Mucosa of gallbladder (tissue), 1 donor: ENCODE measurements around the gene LRRFIP1. TPM values are rescaled to one million over a fixed set of nuclear protein-coding genes. Genes with fewer than 3 reads are reported as not detected.
"Not testable (repeated sequence)": the region's sequence is repeated elsewhere in the genome, so short reads cannot be mapped to it uniquely, and the experiment has no call there.

Source experiments
- DNase-seq: peaks from one replicate; pipeline ENCODE4 v3.0.0-alpha.2; 2020; ENCODE audit warnings: low spot score
- total RNA-seq: library from RNA; stranded (reverse); gene quantifications from one replicate; pipeline ENCODE4 v1.2.1, GENCODE V29; 2021
- donor health status: DM: no; HTN: no; CAD: no.

The LRRFIP1 gene
- total RNA-seq, 1 donor from 2014 or later = 104 TPM

DNA sequence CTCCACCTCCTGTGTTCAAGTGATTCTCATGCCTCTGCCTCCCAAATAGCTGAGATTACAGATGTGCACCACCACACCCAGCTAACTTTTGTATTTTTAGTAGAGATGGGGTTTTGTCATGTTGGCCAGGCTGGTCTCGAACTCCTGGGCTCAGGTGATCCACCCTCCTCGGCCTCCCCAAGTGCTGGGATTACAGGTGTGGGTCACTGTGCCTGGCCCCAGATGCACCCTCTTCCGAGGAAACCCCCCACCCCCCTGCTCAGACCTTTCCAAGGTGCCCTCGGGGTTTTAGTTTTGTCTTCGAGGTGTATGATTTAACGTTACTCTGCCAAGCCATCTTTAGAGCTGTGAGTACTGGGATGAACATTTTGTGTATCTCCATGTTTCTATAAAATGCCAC is 61.2 kb downstream of the LRRFIP1 start:
- DNase-seq = not testable (repeated sequence)

DNA sequence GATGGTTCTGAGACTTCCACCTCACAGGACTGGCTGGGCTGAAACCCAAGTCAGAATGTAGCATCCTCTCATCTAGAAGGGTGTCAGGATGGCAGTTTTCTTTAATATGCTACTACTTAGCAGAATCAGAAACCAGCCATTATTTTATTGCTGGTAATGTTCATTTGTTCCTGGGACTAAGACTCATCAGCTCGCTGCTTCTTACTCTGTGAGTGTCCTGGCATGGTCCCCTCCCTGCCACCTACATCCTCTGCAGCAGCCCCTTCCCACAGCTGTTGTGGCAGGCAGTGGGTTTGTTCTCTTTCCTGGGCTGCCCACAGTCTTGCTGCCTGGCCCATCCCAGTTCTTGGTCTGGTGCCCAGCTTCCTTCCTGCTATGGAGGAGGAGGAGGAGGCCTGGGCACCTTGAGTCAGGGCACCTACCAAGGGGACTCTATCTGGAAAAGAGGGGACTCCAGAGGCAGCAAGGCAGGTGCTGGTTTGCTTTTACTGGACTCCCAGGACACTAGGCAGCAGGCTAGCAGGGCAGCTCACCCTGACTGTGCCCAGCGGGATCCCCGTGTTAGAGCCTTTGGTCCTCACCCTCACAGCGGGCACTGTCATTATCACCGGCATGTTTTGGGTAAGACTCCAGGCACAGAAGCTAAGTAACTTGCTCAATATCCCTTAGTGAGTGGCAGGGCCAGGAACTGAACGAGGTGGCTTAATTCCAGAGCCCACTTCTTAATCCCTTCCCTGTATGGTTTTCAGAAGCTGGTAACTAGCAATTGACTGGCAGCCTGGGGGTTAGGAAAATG is 62.1 kb downstream of the LRRFIP1 start:
- no peak for DNase-seq

DNA sequence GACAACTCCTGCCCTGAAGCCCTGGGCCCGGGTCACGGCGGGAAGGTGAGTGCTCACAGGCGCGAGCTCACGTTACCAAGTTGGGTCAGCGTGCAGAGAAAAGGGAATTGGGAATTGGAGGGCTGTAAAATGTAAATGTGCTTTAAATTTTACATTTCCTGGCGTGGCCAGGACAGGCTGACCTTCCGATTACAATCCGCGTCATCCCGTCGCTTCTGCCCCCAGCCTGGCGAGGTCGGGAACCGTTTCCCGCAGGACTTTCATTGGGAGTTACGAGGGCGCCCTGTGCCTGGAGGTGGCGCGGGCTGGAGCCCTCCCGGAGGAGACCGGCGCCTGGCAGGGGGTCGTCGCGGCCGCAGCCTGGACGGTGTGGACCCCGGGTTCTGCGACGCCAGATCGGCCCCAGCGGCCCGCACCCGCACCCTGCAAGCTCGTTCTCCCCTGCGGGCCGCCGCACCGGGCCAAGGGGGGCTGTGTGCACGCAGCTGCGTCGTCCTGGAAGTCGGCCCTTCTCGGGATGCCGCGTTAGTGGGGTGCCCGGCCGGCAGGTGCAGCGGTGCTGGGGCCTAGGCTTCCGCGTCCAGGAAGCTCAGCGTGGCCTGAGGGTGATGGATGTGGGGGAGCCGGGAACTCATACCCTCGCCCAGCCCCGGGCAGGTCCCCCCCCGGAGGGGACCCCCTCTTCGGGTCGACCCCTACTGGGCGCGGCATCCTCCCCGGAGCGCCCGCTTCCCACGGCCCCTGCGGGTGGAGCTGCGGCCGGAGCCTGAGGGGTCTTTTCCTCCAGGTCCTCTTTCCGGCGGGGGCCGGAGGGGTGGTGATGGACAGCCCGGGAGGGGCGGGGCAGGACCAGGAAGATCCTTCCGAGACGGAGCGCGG is 63.9 kb downstream of the LRRFIP1 start:
- DNase-seq = no peak

DNA sequence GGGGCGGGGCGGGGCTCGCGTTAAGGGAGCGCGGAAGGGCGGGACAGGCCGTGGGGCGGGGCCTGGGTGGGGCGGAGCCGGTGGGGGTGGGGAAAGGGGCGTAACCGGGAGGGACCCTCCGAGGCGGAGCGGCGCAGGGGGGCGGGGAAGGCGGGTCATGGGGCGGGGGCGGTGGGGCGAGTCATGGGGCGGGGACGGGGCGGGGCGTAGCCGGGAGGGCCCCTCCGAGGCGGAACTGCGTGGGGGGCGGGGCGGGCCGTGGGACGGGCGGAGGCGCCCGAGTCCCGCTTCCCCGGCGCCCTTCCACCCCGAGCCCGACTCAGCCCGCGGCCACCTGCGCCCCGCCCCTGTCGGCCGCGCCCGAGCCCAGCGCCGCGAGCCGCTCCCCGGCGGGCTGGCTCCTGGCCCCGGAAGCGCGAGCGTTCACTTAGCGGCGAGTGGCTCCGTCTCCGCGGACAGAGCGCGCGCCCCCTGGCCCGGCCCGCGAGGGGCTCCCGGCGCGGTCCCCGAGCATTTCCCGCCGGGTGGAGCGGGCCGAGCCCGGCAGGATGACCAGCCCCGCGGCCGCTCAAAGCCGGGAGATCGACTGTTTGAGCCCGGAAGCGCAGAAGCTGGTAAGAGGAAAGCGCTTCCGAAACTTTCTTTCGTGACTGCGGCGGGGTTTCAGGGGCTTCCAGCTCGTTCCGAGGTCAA is 64.7 kb downstream of the LRRFIP1 start:
- DNase-seq = peak; percentile 97

DNA sequence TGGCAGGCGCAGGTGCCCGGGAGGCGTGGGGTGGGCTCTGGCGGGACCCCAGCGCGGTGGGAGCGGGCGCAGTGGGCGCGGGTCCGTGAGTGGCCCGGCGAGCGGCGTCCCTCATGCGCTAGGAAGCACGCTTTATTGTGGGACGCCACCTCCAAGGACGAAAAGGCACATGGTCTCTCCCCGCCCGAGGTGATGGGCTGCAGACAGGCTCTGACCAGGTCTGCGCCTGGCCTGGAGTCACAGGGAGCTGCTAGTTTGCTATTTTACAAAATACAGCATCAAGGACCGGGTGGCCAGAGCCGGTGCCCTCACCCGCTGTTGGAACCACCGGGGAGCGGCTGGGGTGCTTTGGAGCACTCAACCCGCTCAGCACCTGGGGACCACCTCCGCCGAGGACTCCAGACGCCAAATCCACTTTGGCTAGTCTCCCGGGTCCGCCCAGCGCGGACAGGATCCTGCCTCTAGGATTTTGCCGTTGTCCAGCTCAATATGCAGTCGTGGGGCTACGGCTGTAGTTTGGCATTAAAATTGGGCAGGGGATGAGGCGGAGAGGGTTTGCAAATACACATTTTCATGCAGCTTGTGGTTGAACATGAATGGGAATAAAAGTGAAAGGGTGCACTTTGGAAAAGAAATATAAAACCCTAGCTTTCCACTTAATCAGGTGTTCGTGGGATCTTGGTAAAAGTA is 65.4 kb downstream of the LRRFIP1 start:
- DNase-seq = no peak

DNA sequence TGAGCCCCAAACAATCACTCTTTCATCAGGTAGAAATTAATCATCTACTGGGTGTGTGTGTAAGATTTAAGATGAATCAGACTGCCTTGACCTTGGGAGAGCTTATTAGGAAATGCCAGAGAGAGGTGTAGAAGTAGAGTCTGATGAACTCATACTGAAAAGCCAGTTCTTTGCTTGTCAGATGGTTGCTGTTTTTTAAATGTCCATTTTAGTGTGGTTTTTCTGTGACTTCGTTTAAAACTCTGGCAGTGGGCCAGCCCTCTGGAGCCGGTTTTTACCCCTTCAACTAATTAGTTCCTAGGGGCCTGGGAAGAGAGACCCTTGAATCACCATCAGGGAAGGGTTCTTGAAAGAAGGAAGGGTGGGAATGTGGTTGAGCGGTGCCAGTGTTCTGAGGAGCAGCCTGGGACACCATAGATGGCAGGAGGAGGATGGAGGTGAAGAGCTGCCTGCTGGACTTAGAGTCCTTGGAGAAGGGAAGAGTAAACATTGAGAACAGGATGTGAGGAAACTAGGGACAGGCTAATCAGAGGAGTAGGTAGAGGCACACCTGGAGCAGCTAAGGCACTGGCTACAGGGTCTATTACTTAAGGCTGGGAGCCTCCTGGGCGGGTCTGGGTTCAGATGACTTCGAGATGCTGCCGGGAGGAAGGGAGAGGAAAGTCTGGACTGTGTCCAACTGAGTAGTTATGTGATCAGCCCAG is 66.1 kb downstream of the LRRFIP1 start:
- DNase-seq = no peak

DNA sequence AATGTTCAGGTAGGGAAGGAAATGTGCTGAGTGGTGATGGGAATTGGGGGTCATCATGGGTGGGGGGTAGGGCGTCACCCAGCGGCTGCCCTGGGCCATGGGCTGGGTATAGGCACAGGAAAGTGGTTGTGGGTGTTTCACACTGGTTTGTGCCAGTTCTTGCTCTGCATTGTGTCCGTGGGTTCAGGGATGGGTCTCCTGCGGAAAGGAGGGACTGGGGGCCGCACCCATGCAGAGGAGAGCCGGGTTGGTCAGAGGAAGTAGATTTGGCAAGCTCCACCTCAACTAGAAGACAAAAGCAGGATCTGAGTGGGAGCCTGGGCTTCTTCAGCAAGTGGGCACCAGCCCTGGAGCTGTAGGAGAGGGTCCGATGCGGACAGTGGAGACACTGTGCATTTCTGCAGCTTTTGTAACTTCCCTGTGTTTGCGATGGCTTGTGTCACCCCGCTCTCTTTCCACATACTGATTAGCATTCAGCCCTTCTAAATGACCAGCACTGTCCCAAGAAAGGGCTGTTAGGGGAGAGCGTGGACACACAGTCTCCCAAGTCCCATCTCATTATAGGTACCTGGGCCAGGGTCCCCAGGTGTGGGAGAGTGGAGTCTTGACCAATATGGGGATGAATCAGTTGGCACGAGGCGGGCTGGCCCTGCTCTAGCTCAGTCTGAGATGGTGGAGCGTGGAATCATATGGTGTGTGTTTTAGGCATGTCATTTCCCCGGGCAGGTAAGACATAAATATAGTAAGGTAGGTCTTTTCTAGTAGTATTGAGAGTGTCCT is 67.2 kb downstream of the LRRFIP1 start:
- no peak for DNase-seq

DNA sequence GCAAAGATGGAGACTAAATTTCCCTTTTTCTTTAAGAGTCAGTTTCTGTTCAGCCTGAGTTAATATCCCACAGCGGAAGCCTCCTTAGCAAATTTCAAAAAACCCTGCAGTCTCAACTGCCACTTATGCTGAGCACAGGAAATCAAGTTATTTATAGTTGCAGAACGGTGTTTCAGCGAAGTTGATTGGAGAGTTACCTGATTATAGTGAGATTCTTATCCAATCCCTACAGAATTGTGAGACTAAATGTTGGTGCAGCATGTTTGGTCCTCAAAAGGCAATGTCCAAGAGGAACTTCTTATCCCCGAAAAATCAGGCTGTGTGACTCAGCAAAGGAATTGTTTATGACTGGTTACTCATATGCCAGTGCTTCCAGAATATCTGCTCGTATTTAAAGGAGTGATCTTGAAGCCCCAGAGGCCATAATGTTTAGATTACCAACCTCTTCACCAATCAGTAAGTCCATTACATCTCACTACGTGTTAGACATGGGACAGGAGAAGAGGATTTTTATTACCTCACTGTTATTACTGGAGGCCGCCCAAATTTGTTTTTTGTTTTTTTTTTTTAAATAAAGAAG is 67.9 kb downstream of the LRRFIP1 start:
- no peak for DNase-seq

DNA sequence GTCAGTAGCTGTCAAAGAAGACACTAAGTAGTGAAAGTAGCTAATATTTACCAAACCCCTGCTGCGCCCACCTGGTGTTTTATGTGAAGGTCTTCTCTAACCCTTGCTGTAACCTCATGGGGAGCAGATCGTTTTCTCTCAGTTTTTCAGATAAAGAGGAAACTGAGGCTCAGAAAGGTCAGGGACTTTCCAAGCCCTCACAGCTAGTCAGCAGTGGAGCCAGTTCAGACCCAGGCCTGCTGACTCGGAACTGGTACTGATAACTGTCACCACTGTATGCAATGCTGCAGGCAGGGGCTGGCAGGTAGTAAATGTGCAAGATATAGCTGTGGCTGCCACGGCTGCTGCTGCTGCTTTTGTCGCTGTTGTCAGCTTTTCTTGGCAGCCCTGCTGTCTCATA is 69.1 kb downstream of the LRRFIP1 start:
- no peak for DNase-seq

DNA sequence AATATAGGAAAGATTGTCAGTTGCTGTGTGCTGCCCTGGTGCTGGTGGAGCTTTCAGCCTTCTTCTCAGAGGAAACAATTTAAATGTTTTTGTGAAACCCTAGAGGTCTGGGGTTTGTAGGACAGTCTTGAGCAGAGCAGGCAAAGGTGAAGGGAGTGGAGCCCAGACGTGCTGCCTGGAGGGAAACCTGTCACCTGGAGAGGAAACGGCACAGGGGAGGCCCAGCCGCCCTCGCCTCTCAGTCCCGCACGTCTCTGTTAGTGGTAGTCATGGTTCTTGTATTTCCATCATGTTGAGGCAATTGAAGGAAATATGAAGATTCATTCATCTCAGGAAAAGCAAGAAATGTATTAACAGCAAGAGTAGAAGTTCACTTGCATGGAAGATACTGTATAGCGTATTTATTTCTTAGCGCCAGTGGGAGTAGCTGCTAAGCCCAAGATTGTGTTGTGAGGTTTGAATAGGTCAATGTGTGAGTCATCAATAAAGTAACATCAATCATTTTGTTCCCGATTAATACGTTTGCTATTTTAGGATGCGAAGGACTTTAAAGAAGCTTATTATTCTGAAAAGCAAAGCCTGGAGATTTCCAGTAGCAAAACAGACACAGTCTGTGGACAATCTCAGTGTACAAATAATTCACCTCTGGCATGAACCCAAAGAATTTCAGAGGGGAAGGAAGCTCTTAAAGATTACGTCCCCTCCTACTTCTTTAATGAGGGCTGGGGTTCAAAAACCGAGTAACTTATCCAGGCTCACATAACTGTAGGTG is 70.4 kb downstream of the LRRFIP1 start:
- no peak for DNase-seq

DNA sequence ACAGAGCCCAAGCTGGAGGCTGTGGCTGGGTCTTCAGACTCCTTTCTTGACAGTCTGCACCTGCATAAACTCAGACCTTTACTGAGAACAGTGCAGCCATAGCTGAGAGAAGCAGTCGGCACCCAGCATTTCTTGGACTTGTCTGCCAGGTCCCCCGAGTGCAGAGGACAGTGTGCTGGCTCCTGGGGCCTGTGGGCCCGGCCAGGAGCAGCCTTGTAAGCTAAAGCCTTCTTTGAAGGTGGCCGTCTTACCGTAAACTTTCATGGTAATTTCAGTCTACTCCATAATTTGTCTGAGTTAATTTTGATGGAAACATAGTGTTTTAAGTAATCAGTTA is 70.9 kb downstream of the LRRFIP1 start:
- no peak for DNase-seq

DNA sequence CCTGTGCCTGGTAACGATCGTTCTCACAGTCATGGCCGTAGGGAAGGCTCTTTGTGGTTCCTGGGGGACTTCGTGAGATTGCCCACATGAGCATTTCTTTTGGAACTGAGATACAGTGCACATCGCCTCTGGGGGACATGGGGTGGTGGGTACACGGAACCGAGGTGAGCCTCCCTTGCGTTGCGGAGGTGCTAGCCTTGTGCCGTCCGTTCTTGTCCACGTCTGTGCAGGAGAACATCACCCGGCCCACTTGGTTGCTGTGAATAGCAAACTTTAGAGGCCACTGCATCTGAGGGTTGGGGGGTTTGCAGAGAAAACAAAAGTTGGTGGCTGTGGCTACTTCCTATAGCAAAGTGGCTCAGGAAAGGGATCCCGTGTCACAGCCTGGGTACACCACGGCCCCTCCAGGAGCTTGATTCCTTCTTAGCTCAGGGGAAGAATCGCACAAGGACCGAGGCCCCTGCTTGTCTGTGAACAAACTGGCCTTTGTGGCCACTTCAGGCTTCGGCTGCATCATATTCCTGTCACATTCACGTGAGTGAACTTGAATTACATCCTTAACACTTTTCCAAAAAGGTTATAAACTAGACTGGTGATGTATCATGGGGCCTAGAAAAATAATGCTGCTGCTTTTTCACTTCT is 72.6 kb downstream of the LRRFIP1 start:
- DNase-seq = no peak

DNA sequence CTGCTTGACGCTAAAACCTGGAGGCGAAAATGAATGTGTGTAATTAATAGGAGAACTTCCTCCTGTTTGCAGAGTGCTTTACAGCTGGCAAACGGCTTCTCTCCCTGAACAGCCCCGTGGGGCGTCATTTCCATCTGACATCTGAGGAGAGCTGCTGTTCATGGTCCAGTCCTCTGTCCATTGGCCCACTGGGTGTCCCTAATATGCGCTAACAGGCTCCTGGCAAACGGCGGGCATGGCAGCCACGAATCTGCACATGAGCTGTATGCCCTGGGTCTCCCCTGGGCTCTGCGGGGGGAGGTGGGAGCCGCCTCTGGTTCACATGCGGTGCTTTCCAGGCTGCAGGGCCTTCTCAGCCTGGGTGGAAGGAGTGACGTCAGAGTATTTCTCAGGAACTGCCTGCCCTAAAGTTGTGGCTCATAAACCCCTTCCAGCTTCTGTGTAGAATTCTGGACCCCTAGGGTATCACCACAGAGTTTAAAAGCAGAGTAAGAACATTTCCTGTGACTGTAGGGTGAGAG is 73.2 kb downstream of the LRRFIP1 start:
- no peak for DNase-seq

DNA sequence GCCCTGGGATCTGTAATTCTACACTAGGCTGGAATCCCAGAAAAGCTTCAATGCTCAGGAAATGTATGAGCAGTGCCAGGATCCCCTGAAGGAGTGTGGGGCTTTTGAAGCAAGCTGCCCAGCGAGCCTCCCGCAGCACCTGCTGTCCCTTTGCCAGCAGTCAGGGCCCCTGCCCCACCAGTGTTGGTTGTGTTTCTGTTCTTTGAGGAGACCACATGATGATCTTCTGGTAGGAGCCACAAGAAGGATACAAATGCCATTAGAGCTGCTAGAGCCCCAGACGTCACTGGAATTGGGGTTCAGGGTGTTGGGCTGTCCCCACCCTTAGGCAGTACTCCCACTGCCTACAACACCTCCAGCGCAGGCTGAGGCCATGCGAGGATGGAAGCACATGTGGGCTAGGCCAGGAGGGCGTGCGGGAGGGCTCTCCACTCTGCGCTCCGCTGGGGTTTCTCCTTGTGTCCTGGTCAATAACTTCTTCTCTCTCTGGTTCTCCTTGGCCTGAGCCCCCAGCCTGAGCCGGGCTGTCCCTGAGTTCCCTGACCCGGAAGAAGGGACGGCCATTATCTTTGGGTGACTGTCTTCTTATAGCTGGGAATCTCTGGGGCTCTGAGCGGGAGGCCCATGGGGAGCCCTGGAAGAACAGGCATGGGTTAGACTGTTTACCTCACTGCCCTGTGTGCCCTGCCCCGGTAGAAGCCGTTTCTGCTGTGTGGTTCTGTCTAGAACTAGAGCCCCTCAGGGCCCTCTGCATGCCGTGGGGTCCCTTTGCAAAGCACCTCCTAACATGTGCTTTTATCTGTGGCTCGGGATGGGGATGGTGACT is 73.9 kb downstream of the LRRFIP1 start:
- DNase-seq = no peak

DNA sequence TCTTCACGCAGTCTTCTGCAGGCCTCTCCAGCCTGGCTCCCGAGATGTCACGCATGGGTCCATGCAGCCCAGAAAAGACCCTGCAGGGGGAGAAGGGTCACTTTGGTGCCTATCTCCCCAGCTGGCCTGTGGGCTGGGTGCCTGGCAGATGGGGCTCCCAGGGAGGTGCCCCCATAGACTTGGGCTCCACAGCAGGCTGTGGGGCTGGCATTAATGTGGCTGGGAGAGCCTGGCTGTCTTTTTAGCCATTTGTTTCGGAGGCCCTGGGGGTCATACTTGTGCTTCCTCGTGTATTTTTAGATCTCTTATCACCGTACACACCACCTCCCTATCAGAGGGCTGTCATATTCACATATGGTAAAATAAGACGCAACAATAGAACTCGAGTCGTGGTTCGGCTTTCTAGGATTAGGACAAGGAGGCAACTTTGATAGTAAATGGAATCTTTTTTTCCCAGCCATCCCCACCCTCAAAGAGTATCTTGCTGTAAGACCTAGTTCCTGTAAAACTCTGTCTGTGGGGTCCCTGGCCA is 74.5 kb downstream of the LRRFIP1 start:
- no peak for DNase-seq

DNA sequence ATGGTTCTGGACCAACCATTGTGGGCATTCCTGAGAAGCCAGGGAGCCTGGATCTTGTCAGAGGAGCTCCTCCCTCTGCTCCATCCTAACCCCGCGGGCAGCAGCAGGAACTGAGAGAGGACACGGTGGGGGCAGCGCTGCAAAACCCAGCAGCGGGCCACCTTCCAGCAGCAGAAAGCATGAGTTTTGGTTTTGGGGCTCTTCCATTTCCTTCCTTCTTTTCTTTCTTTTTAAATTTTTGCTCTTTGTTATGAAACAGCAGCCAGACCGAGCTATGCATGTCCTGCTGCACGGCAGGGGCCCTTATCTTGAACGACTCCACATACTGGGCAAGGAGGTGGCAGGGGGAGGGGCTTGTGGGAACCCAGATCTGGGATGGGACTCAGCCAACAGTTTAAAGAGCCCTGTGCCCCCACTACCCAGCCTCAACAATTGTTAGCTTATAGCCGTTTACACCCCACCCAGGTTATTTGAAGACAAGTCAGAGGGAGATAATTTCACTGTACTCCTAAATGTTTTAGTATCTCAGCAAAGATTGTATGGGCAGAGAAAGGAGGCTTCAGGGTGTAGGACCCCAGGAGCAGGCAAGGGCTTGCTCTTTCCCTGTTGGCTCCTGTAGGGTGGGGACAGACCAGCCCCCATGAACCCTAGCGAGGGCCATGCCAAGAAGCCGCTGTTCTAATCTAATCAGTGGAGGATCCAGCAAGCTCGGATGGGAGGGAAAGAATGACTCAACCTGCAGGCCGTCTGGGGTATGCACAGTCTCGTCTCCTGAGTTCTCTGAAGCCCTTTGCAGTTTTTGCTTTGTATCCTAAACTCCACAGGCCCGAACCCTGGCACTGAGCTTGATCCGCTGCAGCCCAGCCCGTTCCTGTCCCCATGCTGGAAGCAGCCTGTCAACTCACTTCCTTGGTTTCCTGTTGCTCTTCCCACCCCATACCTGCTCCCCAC is 75.3 kb downstream of the LRRFIP1 start:
- DNase-seq = no peak
